ENCODE data around the gene AFG3L2.

AFG3L2 gene

DNA sequence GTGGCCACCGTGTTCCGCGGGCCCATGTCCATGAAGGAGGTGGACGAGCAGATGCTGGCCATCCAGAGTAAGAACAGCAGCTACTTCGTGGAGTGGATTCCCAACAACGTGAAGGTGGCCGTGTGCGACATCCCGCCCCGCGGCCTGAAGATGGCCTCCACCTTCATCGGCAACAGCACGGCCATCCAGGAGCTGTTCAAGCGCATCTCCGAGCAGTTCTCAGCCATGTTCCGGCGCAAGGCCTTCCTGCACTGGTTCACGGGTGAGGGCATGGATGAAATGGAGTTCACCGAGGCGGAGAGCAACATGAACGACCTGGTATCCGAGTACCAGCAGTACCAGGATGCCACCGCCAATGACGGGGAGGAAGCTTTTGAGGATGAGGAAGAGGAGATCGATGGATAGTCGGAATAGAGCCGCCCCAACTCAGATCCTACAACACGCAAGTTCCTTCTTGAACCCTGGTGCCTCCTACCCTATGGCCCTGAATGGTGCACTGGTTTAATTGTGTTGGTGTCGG is 51.2 kb downstream of the AFG3L2 start:
- DNase-seq (ENCODE audit: low read depth): no peak

- DNase-seq (ENCODE audit: low read depth): no peak
Observed at GRCh38 chr18:12324991-12325725, 51.9 kb downstream of the AFG3L2 start.

DNA sequence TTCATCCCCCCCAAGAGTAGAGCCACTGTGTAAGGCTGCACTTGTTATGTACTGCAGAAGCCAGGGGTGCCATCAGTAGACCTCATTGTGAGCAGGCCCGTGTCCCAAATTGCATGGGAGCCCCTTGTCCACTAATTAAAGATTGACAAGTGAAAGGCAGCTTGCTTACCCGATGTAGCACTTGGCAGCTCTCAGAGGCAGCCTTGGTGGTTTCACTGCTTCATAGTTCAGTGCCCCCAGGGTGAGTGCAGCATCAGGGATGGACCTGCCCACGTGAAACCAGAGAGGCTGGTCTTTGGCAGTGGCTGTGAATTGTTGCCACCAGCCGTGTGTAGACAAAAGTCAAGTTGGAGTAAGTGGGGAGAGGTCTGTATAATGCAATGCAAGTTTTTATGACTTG is 55.7 kb downstream of the AFG3L2 start:
- DNase-seq (ENCODE audit: low read depth): no peak

DNA sequence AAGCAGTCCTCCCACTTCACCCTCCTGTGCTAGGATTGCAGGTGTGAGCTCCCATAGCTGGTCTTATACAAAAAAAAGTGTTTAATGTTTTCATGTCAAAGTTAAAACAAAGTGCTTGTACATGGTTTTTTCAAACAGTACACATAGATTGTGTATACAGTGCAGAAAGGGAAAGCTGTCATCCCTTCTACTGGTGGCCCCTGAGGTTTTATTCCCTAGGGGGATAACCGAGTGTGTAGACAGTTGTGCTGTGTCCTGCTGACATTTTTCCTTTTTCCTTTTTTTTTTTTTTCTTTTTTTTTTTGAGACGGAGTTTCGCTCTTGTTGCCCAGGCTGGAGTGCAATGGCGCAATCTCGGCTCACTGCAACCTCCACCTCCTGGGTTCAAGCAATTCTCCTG is 58.2 kb downstream of the AFG3L2 start:
- DNase-seq (ENCODE audit: low read depth): no peak

DNA sequence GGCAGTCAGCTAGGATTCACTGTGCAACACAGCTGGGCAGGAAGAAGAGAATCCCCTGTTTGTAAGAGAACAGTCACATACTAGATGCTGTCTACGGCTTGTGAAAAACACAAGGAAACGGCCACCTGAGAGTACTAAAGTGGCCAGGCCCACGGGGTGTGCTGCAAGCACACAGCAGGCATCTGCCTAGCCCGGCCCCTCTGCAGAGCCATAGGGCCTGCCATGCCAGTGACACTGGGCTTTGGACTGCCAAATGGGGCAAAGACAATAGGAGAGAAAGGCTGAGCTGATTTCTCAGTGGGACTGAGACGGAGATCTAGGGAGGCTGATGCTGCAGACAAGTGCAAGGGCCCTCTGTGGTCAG is 58.7 kb downstream of the AFG3L2 start:
- DNase-seq (ENCODE audit: low read depth): no peak

- no peak for DNase-seq (ENCODE audit: low read depth)
Observed at GRCh38 chr18:12317664-12318333, 59.2 kb downstream of the AFG3L2 start.

GRCh38 chr18:12315911-12316310 is 61.1 kb downstream of the AFG3L2 start:
- no peak for DNase-seq (ENCODE audit: low read depth)

DNA sequence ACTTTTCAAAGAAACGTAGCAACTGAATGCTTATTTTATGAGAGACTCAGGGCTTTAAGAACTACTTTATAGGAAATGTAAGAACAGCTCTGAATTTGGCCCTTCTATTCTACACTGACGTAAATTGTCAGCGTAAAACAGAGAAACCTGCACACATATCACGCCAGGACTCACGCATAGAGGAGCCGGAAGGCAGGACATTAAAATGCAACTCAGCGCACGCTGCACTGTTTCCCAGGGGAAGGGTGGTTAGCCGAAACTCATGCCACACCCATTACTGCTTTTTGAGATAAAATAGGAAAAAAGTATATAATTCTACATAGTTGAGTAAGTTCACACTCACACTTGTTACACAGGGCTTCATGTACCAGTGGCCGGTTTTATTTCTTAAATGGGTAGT is 61.5 kb downstream of the AFG3L2 start:
- DNase-seq (ENCODE audit: low read depth): no peak

- DNase-seq (ENCODE audit: low read depth): no peak
Observed at GRCh38 chr18:12314591-12315305, 62.3 kb downstream of the AFG3L2 start.

DNA sequence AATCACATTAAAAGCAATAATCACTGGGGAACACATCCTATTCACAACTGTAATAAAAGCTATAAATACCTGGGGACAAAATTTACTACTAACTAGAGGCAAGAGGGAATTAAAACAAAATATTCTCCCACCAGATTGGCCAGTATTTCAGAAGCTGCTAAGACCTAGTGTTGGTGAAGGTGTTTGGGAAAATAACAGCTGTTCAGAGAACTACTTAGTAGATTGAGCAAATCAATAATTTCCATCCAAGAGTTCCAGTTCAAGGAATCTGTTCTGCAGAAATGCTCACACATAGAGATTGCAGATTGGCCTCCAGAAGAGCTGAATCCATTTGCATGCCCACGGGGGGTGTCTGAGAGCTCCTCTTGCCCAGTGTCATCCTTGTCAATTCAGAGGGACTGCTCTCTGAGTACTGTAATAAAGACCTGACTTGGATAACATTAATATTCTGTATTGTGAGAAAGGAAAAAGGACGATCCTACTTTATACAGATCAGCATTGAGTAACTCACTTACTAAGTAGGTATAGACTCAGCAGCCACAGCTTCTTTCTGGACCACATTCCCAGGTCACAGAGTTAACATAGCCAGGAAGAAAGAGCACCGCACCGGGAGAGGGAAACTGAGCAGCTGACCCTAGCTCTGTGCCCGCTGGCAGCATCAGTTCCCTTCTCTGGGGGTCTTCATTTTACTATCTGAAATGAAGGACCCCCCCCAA is 63.3 kb downstream of the AFG3L2 start:
- DNase-seq (ENCODE audit: low read depth): no peak

GRCh38 chr18:12312976-12313375 is 64.1 kb downstream of the AFG3L2 start:
- peak; percentile 21 for DNase-seq (ENCODE audit: low read depth)

GRCh38 chr18:12310762-12311161 is 66.3 kb downstream of the AFG3L2 start:
- DNase-seq (ENCODE audit: low read depth): no peak

- no peak for DNase-seq (ENCODE audit: low read depth)
Observed at GRCh38 chr18:12309683-12310198, 67.3 kb downstream of the AFG3L2 start.

GRCh38 chr18:12308386-12309100 is 68.5 kb downstream of the AFG3L2 start:
- peak; percentile 85 for DNase-seq (ENCODE audit: low read depth)

DNA sequence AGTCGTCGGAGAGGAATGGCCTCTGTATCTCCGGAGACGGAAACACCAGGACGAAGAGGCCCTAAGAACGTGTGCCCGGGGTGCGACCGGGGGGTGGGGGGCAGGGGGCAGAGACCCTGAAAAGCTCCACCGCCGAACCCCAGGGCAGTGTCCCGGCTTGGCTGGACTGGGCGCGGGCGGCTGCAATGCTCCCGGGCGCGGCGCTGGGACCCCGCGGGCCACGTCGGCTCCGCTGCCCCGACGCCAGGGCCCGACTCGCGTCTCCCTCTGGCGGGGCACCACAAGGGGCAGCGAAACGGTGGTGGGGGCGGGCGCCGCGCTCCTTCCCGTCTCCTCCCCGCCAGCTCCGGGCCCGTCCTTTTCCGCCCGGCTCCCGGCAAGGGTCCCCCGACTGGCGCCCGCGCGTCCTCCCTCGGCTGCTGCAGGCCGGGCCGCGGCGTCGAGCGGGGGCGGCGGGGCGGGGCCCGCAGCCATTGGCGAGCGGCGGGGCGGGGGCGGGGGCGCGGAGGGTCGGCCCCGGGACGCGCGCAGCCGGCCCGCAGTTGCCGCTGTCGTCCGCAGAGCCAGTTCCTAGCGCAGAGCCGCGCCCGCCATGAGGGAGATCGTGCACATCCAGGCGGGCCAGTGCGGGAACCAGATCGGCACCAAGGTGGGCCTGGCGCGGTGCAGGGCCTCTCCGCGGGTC is 69.2 kb downstream of the AFG3L2 start, which contains the start of gene TUBB6:
Gene TUBB6 (plus strand): TSS at position 541 of the 685 bp plus-strand sequence. CDS start 52 bp downstream, at position 593.
- peak; percentile 65 for DNase-seq (ENCODE audit: low read depth)

GRCh38 chr18:12306752-12307700 is 70.0 kb downstream of the AFG3L2 start:
- DNase-seq (ENCODE audit: low read depth): peak; percentile 30

- DNase-seq (ENCODE audit: low read depth): no peak
Observed at GRCh38 chr18:12305930-12306629, 70.9 kb downstream of the AFG3L2 start.

DNA sequence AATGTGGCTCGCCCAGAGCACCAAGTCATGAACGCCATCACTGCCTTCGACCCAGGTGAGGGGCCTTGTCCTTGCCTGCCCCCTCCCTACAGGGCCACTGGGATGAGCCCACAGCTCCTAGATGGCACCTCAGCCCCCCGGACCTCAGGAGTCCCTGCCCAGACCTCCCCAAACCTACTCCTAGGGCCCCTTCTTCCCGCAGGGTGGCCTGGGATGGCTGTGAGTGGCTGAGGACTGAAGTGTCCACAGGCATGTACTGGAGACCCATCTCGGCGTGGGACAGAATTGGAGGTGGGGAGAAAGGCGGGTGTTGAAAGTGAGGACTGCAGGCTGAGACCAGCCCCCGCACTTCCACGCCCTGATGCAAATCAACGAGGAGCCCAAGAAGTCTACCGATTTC is 71.8 kb downstream of the AFG3L2 start:
- no peak for DNase-seq (ENCODE audit: low read depth)
